Upper lobe of left lung (tissue), 6 donors: Measurements from ENCODE around the gene DSTYK. TPM values are rescaled to one million over a fixed set of nuclear protein-coding genes. Genes with fewer than 3 reads are reported as not detected.

Experiments used
- ATAC-seq, 2 donors: fragments of 200-7000 bp; cut with Tn5 transposase; one replicate each; pipeline ENCODE4 v1.9.1; 2022; ENCODE audit warnings: mild to moderate bottlenecking in 2 of 2, moderate library complexity in 2 of 2; ENCODE audit not compliant: low FRiP score in 2 of 2
- DNase-seq, 2 donors: peaks; one replicate each; pipeline ENCODE4 v3.0.0-alpha.2; 2019 to 2020
- H3K27ac ChIP-seq, 4 donors: fragments of 200-600 bp; sonication (generic); one replicate each; pipeline ENCODE4 v1.5.1; 2016 to 2019
- H3K27me3 ChIP-seq, 4 donors: fragments of 200-600 bp; sonication (generic); one replicate each; pipeline ENCODE4 v1.5.1; 2017 to 2019
- H3K36me3 ChIP-seq, 4 donors: fragments of 200-600 bp; sonication (generic); one replicate each; pipeline ENCODE4 v1.5.1; 2016 to 2019
- H3K4me1 ChIP-seq, 4 donors: fragments of 200-600 bp; sonication (generic); one replicate each; pipeline ENCODE4 v1.5.1; 2018 to 2019
- H3K4me3 ChIP-seq, 4 donors: fragments of 200-600 bp; sonication (generic); one replicate each; pipeline ENCODE4 v1.5.1; 2017 to 2019; ENCODE audit warnings: mild to moderate bottlenecking in 2 of 4, moderate library complexity in 1 of 4
- H3K9me3 ChIP-seq, 4 donors: fragments of 200-600 bp; sonication (generic); one replicate each; pipeline ENCODE4 v1.5.1; 2018 to 2019
- EP300 ChIP-seq, 4 donors: sonication (generic); formaldehyde crosslinking; IDR thresholded peaks; one replicate each; pipeline ENCODE4 v1.5.1; 2017; ENCODE audit warnings: antibody characterized with exemption in 4 of 4, control low read depth in 2 of 4
- POLR2A ChIP-seq, 4 donors: fragments of 450-650 bp; IDR thresholded peaks; one replicate each; pipeline ENCODE4 v1.5.1; 2016 to 2017; ENCODE audit warnings: antibody characterized with exemption in 4 of 4, mild to moderate bottlenecking in 2 of 4
- POLR2AphosphoS5 ChIP-seq, 2 donors: sonication (generic); formaldehyde crosslinking; IDR thresholded peaks; one replicate each; pipeline ENCODE4 v1.5.1; 2017; ENCODE audit warnings: antibody characterized with exemption in 2 of 2
- WGBS, 2 donors: methylation state at CpG; one replicate each; pipeline ENCODE4 v1.1.5; 2017 to 2018; 5-methylcytosine and 5-hydroxymethylcytosine counted together
- total RNA-seq, 6 donors: library from RNA; depleted of rRNA in 4 of 6; stranded (reverse); fragments of >200 nt in 4 of 6; gene quantifications; one replicate each; pipeline versions ENCODE4 v1.1.0 to v1.2.1, GENCODE V29; 2016 to 2021
- TF ChIP-seq, protein P1 (sequence below), 6 experiments: fragments of 450-650 bp in 4 of 6; fragments of 200-600 bp in 2 of 6; sonication (generic) in 2 of 6; IDR thresholded peaks; one replicate each; pipeline ENCODE4 v1.5.1; 2016 to 2019; ENCODE audit warnings: antibody characterized with exemption in 6 of 6
- donor health status: DM: no; HTN: no; CAD: no; lungs with moderate emphysema.
- donor health status: DM: no; HTN: yes; CAD: no; lungs with severe emphysema.

The DSTYK gene
- total RNA-seq = 10 to 100 TPM in 3 of 6 donors, 1 to 10 TPM in 3; 8.4 to 15.7 (median 10.6) TPM

DNA sequence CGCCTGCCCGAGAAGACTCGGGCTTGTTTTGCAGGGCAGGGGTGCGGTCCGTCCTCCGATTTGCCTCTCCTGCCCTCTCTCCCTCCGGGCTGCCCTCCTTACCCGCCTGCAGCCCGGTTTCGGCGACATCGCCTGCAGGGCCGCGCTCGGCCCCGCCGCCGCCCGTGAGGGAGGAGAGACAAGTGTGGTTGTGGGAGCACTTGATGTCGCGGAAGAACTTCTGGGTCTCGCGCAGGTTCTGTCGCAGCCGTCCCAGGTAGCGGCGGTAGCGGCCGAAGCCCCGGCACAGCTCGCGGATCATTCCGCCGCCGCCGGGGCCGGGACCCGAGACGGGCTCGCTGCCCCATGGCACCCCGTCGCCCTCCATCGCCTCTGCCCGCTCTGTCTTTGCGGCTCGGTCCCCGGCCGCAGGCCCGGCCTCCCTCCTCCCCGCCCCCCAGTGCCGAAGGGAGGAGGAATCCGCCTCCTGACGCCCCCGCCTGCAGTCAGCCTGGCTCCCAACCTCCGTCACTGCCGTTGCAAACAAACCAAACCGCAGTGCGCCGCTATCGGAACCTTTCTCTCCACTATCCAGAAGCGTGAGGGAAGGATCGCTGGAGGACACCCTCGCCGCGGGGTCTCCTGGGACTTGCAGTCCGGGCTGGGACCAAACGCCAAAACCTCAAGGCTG, at the start of gene DSTYK:
TSS of gene DSTYK (minus strand) at position 534 of the 670 bp plus-strand sequence. CDS start at position 367, 167 bp downstream.
- Histone ChIP-seq H3K4me3 (peak within 1 kb of the TSS; percentile 62 to 98 (median 84)), H3K27me3 (no peaks in the 10 kb centered on the region), H3K4me1 (peaks cover 10 to 22% (median 15%) of the 10 kb centered on the region in 4 donors), H3K36me3 (no peaks in the 10 kb centered on the region), H3K27ac (peak within 1 kb of the TSS; percentile 91 to 98 (median 94)), H3K9me3 (no peaks in the 10 kb centered on the region)
- peak; percentile 95 to 96 for DNase-seq
- 0% methylated on average over 8 to 44 of the region's 67 CpGs for WGBS, 2 donors
- ATAC-seq = peak; percentile 96 to 98
- TF ChIP-seq POLR2AphosphoS5 (IDR thresholded peaks at IDR 0.05) = peak; percentile 76 to 88
- TF ChIP-seq EP300 (IDR thresholded peaks at IDR 0.05) = peak in 1 of 4 donors; percentile 5
- TF ChIP-seq POLR2A (IDR thresholded peaks at IDR 0.05) = peak in 3 of 4 donors; percentile 72 to 89 (median 74)
- TF ChIP-seq, protein P1, sequence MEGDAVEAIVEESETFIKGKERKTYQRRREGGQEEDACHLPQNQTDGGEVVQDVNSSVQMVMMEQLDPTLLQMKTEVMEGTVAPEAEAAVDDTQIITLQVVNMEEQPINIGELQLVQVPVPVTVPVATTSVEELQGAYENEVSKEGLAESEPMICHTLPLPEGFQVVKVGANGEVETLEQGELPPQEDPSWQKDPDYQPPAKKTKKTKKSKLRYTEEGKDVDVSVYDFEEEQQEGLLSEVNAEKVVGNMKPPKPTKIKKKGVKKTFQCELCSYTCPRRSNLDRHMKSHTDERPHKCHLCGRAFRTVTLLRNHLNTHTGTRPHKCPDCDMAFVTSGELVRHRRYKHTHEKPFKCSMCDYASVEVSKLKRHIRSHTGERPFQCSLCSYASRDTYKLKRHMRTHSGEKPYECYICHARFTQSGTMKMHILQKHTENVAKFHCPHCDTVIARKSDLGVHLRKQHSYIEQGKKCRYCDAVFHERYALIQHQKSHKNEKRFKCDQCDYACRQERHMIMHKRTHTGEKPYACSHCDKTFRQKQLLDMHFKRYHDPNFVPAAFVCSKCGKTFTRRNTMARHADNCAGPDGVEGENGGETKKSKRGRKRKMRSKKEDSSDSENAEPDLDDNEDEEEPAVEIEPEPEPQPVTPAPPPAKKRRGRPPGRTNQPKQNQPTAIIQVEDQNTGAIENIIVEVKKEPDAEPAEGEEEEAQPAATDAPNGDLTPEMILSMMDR (IDR thresholded peaks at IDR 0.05) = peak in 1 of 6 experiments; percentile 8

DNA sequence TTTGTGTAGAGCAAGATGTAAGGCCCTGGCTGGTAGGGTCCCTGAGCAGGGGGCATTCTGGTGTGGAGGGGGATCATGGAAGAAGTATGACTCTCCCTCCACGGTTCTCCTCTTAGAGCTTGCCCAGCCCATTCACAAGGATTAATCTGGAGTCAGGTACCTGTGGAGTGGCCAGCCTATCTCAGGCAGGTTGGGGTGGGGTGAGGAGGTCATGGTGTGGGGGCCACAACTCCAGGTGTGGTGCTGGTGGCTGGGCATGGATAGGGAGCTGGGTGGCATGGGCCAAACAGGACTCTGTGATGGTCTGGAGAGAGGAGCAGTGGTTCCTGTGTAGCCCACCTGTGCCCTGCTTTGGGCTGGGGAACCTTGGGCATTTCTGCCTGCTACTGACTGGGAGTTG, 48.5 kb upstream of the DSTYK start:
- TF ChIP-seq POLR2A (IDR thresholded peaks at IDR 0.05) (no peak), EP300 (IDR thresholded peaks at IDR 0.05) (no peak), POLR2AphosphoS5 (IDR thresholded peaks at IDR 0.05) (no peak)
- TF ChIP-seq, protein P1 (IDR thresholded peaks at IDR 0.05) = no peak
- no peak overlapping the region for H3K4me3 ChIP-seq
- peaks cover 22 to 47% (median 42%) of the 10 kb centered on the region in 4 donors for H3K4me1 ChIP-seq
- DNase-seq (no peak), ATAC-seq (no peak)
- H3K36me3 ChIP-seq = no peaks in the 10 kb centered on the region
- no peaks in the 10 kb centered on the region for H3K27me3 ChIP-seq
- peak overlapping the region in 3 of 4 donors; percentile 39 to 45 (median 42) for H3K27ac ChIP-seq
- no peaks in the 10 kb centered on the region for H3K9me3 ChIP-seq
- 50% methylated on average over 1 of the region's 1 CpG; no CpG with 5 or more reads in 1 of the 2 donors for WGBS, 2 donors

DNA sequence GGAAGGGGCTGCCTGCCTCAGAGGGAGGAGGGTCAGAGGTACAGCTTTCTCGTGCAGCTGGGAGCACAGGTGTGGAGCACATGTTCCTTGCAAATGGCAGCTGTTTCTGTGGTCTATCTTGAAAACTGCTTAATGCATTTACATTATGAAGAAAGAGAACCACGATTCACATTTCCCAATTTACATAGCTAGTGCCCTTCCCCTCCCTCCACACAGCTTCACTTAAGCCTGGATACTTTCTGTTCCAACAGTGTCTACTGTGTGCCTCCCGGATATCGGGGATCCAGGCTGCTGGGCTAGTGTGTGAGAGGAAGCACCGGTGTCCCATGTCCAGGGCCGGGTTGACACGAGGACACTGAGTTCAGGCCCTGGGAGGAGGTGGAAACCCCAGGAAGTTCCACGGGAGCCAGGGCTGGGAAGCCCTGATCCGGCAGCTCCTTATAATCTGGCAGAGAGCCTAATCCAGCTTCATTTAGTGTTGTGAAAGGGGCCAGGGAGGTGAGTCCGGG, 47.9 kb upstream of the DSTYK start:
- DNase-seq (peak in 1 of 2 donors; percentile 72), ATAC-seq (no peak)
- H3K4me3 ChIP-seq = no peak overlapping the region
- no peaks in the 10 kb centered on the region for H3K27me3 ChIP-seq
- H3K36me3 ChIP-seq = no peaks in the 10 kb centered on the region
- 51 to 56% methylated on average over 10 of the region's 10 CpGs for WGBS, 2 donors
- peaks cover 22 to 47% (median 42%) of the 10 kb centered on the region in 4 donors for H3K4me1 ChIP-seq
- TF ChIP-seq POLR2A (IDR thresholded peaks at IDR 0.05) (no peak), POLR2AphosphoS5 (IDR thresholded peaks at IDR 0.05) (peak; percentile 51 to 68)
- no peaks in the 10 kb centered on the region for H3K9me3 ChIP-seq
- peak overlapping the region in 3 of 4 donors; percentile 39 to 45 (median 42) for H3K27ac ChIP-seq

- H3K27ac ChIP-seq = peak overlapping the region in 3 of 4 donors; percentile 40 to 45 (median 42)
- H3K27me3 ChIP-seq = no peaks in the 10 kb centered on the region
- TF ChIP-seq EP300 (IDR thresholded peaks at IDR 0.05) (no peak), POLR2AphosphoS5 (IDR thresholded peaks at IDR 0.05) (no peak), POLR2A (IDR thresholded peaks at IDR 0.05) (no peak)
- TF ChIP-seq, protein P1 (IDR thresholded peaks at IDR 0.05) = no peak
- no peaks in the 10 kb centered on the region for H3K36me3 ChIP-seq
- ATAC-seq (no peak), DNase-seq (no peak)
- H3K9me3 ChIP-seq = no peaks in the 10 kb centered on the region
- H3K4me3 ChIP-seq = no peak overlapping the region
- WGBS, 2 donors = 80 to 92% methylated on average over 8 of the region's 8 CpGs
- peaks cover 22 to 47% (median 42%) of the 10 kb centered on the region in 4 donors for H3K4me1 ChIP-seq
These were observed 47.2 kb upstream of the DSTYK start for GRCh38 chr1:205258719-205259118.

DNA sequence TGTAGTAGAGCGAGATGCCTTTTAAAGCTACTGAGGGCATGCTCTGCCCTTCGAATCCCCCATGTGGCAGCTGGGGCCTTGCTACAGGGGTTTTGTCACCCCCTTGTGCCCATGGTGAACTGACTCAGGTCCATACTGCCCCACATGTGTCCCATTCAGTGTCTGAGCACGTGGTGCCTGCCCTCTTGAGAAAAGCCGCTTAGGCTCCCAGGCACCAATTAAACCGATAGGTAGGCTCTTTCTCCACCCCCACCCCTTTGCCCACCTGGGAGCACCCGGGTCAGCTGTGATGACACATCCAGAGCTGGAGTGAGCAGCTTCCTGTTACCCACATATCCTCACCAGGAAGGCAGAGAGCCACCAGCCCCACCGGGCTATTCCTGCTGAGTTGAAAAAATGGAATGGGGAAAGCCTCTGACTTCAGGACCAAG, 46.8 kb upstream of the DSTYK start:
- Histone ChIP-seq H3K4me1 (peaks cover 22 to 47% (median 41%) of the 10 kb centered on the region in 4 donors), H3K27me3 (no peaks in the 10 kb centered on the region), H3K9me3 (no peaks in the 10 kb centered on the region), H3K27ac (peak overlapping the region in 2 of 4 donors; percentile 40 to 45), H3K36me3 (no peaks in the 10 kb centered on the region), H3K4me3 (no peak overlapping the region)
- DNase-seq = no peak
- TF ChIP-seq POLR2AphosphoS5 (IDR thresholded peaks at IDR 0.05) (no peak), POLR2A (IDR thresholded peaks at IDR 0.05) (no peak), EP300 (IDR thresholded peaks at IDR 0.05) (no peak)
- TF ChIP-seq, protein P1 (IDR thresholded peaks at IDR 0.05) = no peak
- no peak for ATAC-seq
- WGBS, 2 donors = 75 to 84% methylated on average over 6 to 7 of the region's 7 CpGs
